Hindlimb muscle (tissue), 1 donor: ENCODE measurements around the gene EMSY. TPM values are rescaled to one million over a fixed set of nuclear protein-coding genes. Genes with fewer than 3 reads are reported as not detected.

Experiments
- DNase-seq: peaks from one replicate; pipeline ENCODE4 v3.0.0-alpha.2; 2013
- polyA plus RNA-seq: library from polyadenylated mRNA; unstranded; fragments of 120-200 nt; gene quantifications from one replicate; pipeline ENCODE4 v1.2.1, GENCODE V29; 2013; ENCODE audit not compliant: insufficient read length

The EMSY gene
- polyA plus RNA-seq, 1 donor: 16.5 TPM

DNA sequence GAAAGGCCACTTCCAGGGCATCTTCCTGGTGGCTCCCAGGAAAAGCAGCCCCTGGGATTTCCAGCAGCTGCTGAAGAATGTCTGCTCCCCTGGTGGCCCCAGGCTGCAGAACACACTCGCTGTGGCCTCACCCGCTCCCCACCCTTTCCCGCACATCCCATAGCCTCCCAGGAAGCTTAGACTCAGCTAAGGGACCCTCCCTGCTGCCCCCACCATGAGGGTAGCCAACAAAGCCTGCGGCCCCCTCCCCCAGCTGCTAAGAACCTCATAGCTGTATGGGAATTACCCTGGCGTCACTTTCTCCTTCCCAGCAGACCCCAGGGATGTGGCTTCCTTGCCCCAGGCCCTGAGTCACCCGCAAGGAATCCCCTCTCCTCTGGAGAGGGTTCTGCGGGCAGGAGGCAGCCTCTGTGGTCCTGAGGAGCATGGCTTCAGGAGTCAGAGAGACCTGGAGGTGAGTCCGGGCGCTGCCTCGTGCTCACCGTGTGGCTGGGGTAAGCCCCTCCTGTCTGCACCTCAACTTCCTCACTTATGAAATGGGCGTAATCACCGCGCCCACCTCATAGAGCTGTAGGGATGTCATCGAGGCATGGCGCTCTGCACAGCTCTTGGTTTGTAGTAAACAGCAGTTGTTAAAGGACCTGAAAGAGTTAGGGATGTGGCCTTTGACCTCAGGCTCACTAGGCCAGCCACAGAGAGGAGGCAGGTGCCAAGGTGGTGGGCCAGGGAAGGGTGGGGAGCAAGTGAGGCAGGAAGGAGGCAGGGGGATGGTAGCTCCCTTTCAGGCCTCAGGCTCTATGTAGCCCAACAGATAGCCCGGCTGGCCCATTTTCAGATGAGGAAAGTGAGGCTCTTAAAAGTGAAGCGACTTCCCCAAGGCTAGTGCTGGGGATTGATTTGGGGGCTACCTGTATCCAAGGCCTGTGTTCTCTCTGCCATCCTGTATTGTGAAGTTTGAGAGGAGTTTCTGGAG, 154.5 kb downstream of the EMSY start:
- DNase-seq: no peak

DNA sequence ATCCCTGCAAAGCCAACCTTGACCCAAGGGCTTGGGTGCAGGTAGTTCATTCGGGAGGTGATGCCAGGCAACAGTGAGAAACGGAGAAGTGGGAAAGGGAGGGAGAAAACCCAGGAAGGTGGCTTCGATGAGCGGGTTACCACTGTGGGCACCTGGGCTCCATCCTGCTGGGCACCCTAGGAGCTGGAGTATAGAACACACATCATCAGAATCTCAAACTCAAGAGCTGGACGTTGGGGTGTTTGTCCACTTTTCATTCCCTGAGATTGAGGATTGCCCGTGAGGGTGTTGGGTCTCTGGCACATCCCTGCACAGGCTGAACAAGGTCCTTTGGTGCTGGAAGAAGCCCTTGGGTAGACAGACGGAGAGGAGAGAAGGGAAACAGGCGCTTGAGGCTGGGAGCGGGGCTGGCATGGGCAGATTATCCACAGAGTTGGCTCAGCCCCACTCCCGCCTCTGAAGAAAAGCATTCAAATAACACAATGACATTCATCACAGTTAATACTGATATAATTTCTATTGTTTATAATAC, 155.4 kb downstream of the EMSY start:
- no peak for DNase-seq

GRCh38 chr11:76601272-76601671, 156.5 kb downstream of the EMSY start:
- DNase-seq: no peak

- DNase-seq: no peak
Observed at GRCh38 chr11:76601724-76602123, 156.9 kb downstream of the EMSY start.

DNA sequence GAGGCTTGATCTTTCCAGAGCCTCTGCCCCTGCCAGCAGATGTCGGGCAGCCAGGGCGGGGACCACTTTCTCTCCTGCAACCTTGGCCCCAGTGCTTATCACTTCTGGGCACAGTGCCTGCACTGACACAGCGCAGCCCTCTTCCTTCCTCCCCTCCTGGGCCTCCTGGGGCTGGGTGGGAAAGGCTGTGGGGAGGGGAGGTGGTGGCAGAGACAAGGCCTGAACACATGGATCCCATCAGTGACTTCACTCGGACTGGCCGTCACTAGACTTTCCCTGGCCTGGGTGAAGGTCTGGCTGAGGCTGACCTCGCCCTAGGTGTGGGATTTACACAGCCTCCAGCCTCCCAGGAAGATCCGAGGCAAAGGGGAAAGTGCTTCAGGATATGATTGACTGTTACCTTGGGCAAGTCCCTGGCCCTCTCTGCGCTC, 157.6 kb downstream of the EMSY start:
- DNase-seq: peak; percentile 47

Other genes starting within 250 kb of the EMSY start
- 22.0 TPM for gene WNT11, start 238.5 kb upstream of the EMSY start, polyA plus RNA-seq
- gene THAP12, start 63.9 kb upstream of the EMSY start, polyA plus RNA-seq: 44.1 TPM
- 5.0 TPM for gene GVQW3, start 63.7 kb upstream of the EMSY start, polyA plus RNA-seq
- 32.8 TPM for gene LRRC32, start 225.7 kb downstream of the EMSY start, polyA plus RNA-seq